ENCODE data around the gene GPR33.
"Not testable (repeated sequence)": the region's sequence is repeated elsewhere in the genome, so short reads cannot be mapped to it uniquely, and the experiment has no call there.

GPR33 gene, protein sequence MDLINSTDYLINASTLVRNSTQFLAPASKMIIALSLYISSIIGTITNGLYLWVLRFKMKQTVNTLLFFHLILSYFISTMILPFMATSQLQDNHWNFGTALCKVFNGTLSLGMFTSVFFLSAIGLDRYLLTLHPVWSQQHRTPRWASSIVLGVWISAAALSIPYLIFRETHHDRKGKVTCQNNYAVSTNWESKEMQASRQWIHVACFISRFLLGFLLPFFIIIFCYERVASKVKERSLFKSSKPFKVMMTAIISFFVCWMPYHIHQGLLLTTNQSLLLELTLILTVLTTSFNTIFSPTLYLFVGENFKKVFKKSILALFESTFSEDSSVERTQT

DNA sequence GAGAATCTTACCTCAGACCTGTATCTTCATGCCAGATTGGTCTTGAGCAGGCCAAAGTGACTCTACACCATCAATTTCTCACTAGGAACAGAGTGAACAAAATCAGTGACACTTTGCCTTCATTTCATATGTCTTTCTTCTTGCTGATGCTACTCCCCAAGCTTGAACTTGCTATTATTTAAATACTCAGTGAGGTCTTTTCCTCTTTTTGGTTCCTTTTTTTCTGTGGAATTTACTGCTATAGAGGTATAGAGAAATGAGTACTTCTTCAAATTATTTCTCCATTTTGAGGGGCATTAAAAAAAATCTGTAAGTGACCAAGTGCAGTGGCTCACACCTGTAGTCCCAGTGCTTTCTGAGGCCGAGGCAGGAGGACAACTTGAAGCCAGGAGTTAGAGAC lies at the start of gene GPR33:
GPR33 (minus strand) TSS at position 154 of the 400 bp plus-strand sequence. CDS start 4,074 bp downstream, outside the sequence.
- DNase-seq (ENCODE audit: low read depth): no peak

DNA sequence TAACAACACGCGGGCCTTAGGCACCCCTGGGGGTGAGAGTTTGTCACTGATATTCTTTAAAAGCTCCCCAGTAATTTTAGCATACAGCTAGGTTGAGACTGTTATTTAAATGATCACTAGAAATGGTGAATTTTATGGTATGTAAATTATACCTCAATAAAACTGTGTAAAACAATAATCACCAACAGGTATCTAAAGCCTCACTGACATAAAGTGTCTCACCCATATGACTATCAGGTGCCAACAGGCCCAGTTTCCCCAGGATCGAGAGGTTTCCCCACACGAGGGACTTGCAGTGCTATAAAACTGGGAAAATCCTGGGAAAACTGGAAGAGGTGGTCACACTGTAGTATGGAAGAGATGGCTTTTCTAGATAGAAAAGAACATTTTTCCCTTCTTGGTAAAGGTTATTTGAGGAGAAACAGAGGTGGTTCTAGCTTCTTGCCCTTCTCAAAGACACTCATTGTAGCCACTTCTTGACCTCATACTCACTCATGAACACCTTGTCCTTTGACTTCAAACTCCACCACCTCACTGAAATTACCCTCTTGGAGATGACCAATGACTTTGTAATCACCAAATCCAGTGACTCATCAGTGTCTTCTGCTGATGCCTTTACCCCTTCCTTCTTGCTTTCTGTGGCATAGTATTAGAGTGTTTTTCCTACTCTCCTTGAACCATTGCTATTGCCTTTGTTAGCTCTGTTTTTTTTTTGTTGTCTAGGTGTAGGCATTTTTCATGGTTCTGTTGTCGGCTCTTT lies 48.5 kb upstream of the GPR33 start:
- DNase-seq (ENCODE audit: low read depth): no peak

DNA sequence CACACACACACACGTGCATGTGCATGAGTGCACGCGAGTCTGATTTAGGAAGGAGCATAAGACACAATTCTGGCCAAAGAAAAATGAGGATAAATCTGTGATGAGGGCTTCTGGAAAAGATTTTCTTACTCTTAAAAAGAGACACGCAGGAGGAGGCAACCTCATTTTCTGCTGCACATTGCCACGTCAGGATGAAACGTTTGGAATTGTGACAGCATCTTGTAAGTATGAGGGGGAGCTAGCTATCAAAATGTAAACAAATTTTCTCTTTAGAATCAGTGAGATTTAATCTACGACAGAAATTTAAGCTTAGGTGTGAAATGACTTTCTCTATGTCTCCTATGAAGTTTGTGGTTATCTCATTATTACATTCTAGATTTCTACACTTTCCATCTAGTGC lies 42.3 kb upstream of the GPR33 start:
- DNase-seq (ENCODE audit: low read depth): no peak

DNA sequence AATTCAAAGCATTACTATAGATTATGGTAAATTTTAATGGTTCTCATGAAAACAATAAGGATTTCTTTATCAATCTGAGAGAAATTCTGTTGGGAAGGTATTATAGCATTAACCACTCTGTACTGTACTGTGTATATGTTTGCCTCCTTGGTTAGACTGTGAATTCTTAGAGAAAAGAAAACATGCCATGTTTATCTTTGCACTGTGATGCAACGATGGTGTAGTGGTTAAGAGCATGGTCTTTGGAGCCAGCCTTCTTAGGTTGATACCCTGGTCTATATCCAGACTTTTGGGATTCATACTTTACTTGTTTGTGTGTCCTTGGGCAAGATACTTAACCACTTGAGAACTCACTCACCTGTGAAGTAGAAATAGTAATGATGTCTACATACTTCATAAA lies 41.2 kb upstream of the GPR33 start:
- no peak for DNase-seq (ENCODE audit: low read depth)

DNA sequence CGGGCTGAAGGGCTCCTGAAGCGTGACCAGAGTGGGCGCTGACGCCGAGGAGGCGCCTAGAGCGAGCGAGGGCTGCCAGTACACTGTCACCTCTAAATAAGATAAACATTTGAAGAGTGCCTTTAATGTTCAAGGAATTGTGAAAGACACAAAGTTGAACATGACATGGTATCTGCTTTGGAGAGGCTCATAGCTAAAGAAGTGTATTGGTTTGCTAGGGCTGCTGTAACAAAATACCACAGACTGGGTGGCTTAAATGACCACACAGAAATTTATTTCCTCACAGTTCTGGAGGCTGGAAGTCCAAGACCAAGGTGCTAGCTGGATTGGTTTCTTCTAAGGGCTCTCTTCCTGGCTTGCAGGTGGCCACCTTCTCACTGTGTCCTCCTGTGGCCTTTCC lies 39.7 kb upstream of the GPR33 start:
- DNase-seq (ENCODE audit: low read depth): no peak

DNA sequence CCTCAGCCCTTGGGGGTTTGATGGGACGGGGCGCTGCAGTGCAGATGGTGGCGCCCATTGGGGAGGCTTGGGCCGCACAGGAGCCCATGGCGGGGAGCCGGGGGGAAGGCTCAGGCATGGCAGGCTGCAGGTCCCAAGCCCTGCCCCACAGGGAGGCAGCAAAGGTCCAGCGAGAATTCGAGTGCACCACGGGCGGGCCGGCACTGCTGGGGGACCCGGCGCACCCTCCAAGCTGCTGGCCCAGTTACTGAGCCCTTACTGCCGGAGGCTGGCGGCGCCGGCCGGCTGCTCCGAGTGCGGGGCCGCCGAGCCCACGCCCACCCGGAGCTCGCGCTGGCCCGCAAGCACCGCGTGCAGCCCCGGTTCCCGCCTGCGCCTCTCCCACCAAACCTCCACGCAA lies 39.2 kb upstream of the GPR33 start:
- DNase-seq (ENCODE audit: low read depth): no peak

DNA sequence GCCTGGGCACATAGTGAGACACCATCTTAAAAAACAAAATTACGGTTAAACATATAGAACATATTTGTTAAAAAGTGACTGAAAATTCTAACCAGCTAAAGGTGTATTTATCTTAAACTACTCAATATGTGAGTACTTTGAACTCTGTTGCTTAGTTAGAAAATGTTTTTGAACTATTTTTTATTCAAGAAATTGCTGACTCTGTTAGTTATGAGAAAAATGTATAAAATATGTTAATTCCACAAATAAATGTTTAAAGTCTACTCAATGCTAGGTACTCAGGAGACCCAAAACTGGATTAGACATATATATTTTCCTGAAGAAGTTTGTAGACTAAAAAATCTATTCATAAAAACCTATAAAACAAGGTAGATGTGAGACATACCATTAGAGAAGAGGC lies 23.0 kb upstream of the GPR33 start:
- no peak for DNase-seq (ENCODE audit: low read depth)

DNA sequence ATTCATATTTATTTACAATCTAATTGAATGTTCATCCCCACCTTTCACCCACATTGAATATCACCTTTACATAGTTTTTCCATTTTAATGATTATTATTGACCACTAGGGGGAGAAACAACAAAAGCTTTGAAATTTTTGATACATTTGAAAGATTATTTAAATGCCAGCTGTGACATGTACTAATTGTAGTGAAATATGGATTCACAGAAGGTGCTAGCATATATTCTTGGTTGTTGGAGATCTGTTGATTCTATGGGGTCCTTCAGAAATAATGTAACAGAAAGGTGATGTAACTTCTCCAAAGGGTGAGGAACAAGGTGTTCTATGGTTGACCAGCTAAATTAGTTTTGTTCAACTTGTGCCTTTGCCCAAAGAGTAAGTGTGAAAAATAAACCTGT lies 22.4 kb upstream of the GPR33 start:
- no peak for DNase-seq (ENCODE audit: low read depth)

DNA sequence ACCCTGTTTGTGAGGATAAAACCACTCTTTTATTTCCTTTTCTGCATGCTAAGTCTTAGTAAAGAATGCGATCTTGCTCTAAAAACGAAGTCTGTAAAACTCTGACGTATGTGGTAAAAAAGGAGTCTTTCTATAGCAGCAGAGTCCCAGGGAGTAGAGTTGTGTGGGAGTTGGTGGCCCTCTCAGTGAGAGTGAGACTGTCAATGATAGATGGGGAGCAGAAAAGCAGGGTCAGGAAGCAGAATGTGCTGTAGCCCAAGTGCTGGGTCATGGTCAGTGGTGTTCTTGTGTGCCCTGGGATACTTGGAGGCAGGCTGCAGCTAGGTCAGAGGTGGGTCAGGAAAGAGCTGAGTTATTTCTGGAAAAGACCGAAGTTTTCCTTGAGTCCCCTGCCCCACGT lies 20.3 kb upstream of the GPR33 start:
- DNase-seq (ENCODE audit: low read depth): no peak

DNA sequence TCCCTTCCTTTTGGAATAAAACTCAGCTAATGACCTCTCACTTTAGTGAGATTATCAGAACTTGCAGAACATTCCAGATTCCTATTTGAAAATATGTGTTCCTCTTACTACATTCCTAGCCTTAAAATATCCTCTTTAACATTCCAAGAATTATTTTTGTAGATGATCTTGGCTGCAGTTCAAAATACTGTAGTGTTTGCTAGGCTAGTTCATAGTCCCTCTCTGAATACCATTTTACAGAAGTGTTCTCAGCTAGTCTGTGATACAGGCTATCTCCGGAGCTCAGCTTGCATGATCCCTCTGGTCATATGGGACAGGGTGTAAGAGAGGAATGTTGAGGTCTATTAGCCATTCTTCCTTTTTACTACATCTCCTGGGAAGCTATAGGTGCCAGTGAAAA lies 17.6 kb upstream of the GPR33 start:
- no peak for DNase-seq (ENCODE audit: low read depth)

DNA sequence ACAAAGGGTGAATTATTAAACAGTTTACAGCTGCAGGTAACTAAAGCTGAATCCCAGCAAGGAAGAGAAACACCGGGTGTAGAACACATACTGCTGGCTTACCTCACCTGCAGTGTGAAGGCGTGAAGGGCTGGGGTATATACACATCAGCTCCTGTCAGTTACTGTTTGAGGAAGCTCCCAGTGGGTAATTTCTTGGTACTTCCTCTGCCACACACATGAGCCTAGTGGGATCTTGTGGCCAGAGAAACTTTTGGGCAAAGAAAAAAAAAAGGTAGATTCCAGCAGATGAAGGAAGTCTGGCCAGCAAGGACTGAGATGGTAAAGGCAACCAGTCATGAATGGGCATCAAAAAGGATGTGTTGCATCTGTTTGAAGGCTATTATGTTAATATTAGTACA lies 14.0 kb upstream of the GPR33 start:
- no peak for DNase-seq (ENCODE audit: low read depth)

DNA sequence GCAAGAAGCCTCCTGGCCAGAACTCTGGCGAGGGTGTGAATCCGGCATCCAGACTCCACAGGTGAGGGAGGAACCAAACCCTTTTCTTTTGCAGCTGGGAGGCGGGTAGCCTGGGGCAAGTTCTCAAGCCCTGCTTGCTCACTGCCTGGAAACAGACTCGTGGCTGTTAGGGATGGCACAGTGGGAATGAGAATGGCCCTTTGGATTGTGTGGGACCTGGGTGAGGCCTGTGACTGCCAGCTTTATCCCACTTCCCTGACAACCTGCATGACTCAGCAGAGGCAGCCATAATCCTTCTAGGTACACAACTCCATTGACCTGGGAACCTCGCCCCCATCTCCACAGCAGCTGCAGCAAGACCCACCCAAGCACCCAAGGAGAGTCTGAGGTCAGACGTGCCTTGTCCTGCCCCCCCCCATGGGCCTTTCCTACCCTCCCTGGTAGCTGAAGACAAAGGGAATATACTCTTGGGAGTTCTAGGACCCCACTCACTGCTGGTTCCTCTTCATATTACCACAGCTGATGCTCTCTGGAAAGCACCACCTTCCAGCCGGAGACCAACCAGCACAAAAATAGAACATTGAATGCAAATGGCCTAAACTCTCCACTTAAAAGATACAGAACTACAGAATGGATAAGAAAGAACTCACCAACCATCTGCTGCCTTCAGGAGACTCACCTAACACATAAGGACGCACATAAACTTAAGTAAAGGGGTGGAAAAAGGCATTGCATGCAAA lies 5.1 kb upstream of the GPR33 start:
- DNase-seq (ENCODE audit: low read depth): no peak

DNA sequence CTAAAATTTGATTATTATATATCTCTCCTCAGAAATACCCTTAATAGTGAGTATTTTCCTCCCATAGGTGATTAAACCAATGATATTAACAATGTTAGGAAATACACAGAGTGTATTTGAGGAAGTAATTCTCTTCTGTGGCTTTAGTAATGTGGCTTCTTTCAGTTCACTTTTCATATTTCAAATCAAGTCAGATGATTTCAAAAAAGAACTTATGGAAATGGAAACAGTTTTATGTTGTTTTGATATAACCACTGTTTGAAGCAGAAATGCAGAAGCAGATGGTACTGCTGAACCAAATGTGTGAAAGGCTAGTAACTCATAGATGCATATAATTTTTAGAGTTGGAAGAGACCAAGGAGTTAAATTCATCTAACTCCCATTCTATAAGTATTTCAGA lies 1.9 kb upstream of the GPR33 start:
- DNase-seq (ENCODE audit: low read depth): no peak

DNA sequence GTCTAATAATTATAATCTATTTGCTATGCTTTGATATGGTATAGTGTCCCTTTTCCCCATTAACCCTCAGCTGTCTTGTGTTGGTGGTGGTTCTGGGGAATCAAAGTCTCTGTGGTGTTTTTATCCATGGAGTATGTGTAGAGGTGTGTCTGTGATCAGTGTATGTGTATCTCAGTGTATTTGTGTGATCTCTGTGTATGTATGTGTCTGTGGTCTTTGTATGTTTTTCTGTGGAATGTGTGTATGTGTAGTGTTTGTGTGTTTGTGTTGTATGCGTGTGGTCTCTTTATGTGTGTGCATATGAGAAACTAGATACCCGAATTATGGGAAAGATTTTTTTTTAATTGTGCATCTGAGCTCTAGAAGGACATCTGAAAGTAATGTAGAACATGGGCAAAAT lies 1.1 kb downstream of the GPR33 start:
- DNase-seq (ENCODE audit: low read depth): no peak

DNA sequence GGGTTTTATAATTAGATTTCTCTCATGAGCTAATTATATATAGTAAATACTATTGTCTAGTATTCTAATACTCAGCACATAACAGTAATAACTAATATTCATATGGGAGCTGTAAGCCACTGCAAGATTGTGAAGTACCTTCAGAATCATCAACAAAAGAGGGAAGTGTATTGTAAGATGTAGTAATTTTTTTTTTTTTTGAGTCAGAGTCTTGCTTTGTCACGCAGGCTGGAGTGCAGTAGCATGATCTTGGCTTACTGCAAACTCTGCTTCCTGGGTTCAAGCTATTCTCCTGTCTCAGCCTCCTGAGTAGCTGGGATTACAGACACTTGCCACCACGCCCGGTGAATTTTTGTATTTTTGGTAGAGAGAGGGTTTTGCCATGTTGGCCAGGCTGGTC lies 3.1 kb downstream of the GPR33 start:
- DNase-seq (ENCODE audit: low read depth): no peak

DNA sequence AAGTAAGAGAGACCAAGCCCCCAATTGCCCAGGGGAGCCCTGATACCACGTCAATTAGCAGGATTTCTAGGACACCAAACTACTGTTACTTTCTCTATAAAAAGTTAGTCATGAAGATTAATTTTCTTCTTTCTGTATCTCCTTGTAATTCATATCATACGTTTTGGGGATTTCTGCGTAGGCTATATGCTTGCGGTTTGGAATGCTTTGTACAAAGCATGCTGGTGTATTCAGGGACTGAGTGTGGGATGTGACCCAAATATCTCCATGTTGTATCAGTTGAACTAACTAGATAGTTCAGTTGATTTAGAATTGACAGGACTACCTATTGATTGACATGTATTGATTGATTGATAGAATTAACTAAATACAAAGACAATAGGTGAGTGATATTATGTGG lies 7.7 kb downstream of the GPR33 start:
- no peak for DNase-seq (ENCODE audit: low read depth)

DNA sequence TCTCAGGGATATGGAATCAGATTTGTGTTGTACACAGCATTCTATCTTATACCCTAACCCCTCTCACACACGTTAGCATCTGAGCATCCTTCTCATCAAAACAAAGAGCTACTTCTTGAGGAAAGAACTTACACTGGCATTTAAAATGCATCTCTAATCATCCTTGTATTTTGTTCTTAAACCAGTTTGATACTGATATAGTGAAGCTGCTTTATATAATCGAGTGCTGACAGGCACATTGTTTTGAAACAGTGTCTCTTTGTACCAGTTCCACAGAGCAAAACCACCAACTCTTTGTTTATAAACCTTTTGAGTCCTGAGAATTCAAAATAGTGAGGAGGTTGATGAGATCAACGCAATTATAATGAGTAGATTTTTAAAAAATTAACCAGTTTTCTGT lies 8.8 kb downstream of the GPR33 start:
- DNase-seq (ENCODE audit: low read depth): no peak

DNA sequence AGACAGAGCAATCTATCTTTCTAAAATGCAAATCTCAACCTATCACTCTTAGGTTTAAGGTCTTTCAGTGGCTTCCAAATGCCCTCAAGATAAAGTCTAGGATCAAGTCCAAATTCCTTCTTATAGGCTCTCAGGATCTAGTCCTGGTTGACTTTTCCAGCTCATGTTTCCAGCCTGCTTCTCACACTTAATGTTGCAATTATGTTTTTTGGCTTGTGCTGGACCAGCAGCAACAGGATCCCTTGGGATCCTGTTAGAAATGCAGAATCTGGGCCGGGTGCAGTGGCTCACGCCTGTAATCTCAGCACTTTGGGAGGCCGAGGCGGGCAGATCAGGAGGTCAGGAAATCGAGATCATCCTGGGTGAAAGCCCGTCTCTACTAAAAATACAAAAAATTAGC lies 10.6 kb downstream of the GPR33 start:
- DNase-seq (ENCODE audit: low read depth): no peak

DNA sequence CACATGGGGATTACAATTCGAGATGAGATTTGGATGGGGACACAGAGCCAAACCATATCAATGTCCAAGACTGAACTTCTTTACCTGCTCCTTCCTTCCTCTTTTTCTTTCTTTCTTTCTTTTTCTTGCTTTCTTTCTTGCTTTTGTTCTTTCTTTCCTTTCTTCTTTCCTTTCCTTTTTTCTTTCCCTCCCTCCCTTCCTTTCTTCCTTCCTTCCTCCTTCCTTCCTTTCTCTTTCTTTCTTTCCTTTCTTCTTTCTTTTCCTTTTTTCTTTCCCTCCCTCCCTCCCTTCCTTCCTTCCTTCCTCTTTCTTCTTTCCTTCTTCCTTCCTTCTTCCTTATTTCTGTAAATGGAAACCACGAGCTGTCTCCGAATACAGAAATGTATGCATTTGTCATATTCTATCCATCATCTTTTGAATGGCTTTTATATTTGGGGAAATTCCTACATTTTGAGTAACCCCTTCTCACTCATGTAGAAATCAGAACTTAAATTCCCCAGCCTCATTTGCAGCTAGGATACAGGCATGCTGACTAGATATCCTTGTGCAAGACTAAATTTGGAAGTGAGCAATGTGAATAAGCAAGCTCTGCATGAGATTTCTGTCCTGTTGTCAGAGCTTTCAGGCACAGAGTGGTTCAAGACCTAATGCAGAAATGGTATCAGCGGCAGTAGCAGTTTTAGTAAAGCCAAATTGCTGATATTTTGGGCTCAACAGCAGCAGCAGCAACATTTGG lies 11.5 kb downstream of the GPR33 start:
- no peak for DNase-seq (ENCODE audit: low read depth)

DNA sequence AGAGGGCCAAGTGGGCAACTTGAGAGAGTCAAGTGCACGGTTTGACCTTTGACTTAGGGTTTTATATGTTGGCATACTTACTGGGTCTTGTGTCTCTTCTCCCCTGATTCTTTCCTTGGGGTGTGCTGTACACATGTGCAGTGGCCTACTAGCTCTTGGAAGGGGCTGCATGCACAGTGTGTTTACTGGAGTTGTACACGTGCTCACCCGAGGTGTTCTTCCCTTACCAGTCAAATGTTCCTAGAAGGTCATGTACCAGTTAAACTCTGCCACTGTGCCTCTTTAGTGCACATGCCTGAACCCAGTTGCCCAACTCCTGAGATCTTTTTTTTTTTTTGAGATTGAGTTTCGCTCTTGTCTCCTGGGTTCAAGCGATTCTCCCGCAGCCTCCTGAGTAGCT lies 21.3 kb downstream of the GPR33 start:
- DNase-seq (ENCODE audit: low read depth): no peak

DNA sequence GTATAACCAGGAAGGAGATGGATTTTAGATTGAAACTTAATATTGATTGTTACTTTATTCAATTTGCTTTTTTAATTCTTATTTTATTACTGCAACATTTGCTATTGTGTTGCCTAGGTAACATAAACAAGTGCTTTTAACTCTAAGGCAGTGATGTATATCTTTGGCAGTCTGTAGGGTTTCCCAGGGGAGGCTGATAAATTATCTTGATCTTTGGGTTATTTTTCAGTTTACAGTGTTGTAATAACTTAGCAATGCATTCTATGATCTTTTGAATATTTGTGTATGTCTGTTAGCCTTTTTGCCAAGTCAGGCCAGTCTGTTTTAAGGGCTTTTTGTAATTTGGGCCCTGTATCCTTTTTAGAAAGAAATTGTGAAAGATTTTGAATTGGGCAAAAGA lies 22.7 kb downstream of the GPR33 start:
- no peak for DNase-seq (ENCODE audit: low read depth)

DNA sequence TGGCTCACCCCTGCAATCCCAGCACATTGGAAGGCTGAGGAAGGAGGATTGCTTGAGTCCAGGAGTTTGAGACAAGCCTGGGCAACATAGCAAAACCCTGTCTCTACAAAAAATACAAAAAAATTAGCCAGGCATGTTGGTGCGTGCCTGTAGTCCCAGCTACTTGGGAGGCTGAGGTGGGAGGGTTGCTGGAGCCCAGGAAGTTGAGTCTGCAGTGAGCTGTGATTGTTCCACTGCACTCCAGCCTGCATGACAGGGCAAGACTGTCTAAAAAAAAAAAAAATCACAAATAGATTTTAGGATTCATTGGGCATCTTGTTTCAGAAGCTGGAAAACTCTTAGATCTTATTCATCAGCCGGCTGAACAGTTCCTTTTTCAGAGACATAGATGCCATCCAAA lies 25.4 kb downstream of the GPR33 start:
- not testable (repeated sequence) for DNase-seq (ENCODE audit: low read depth)

Measured in stimulated activated CD4-positive, alpha-beta T cell treated with anti-CD3 and anti-CD28 coated beads, Interleukin-2, amount 100 ng/mL, for 4 hours (primary cell).